Stromal cell of bone marrow (primary cell): ENCODE results near the gene GREM2.

Source experiments
- DNase-seq: peaks from one replicate; pipeline ENCODE4 v3.0.0-alpha.2; 2012; ENCODE audit warnings: low read depth

The GREM2 gene

GRCh38 chr1:240611619-240612480 lies at the start of gene GREM2:
Gene GREM2 (minus strand): TSS chr1:240612155. CDS start chr1:240493475, 118,680 bp downstream.
- DNase-seq: peak; percentile 95

- DNase-seq: no peak
Observed at GRCh38 chr1:240658312-240658960, 46.5 kb upstream of the GREM2 start.

GRCh38 chr1:240656531-240656930 lies 44.6 kb upstream of the GREM2 start:
- DNase-seq: no peak

GRCh38 chr1:240652961-240653409 lies 41.0 kb upstream of the GREM2 start:
- DNase-seq: no peak

GRCh38 chr1:240652549-240652948 lies 40.6 kb upstream of the GREM2 start:
- no peak for DNase-seq

- no peak for DNase-seq
Observed at GRCh38 chr1:240650877-240651276, 38.9 kb upstream of the GREM2 start.

GRCh38 chr1:240649733-240650721 lies 38.1 kb upstream of the GREM2 start:
- DNase-seq: no peak

GRCh38 chr1:240646571-240647240 lies 34.8 kb upstream of the GREM2 start:
- DNase-seq: no peak

GRCh38 chr1:240644732-240645131 lies 32.8 kb upstream of the GREM2 start:
- no peak for DNase-seq

- no peak for DNase-seq
Observed at GRCh38 chr1:240635466-240636256, 23.7 kb upstream of the GREM2 start.

- no peak for DNase-seq
Observed at GRCh38 chr1:240630409-240630808, 18.5 kb upstream of the GREM2 start.

GRCh38 chr1:240621249-240621648 lies 9.3 kb upstream of the GREM2 start:
- DNase-seq: no peak

- DNase-seq: no peak
Observed at GRCh38 chr1:240619906-240620621, 8.1 kb upstream of the GREM2 start.

- DNase-seq: no peak
Observed at GRCh38 chr1:240619357-240619756, 7.4 kb upstream of the GREM2 start.

- DNase-seq: no peak
Observed at GRCh38 chr1:240618946-240619345, 7.0 kb upstream of the GREM2 start.

GRCh38 chr1:240616018-240616417 lies 4.1 kb upstream of the GREM2 start:
- DNase-seq: no peak

- DNase-seq: no peak
Observed at GRCh38 chr1:240613356-240614142, 1.6 kb upstream of the GREM2 start.

- DNase-seq: no peak
Observed at GRCh38 chr1:240612811-240613210, 856 bp upstream of the GREM2 start.

GRCh38 chr1:240611228-240611618 lies 732 bp downstream of the GREM2 start:
- no peak for DNase-seq
